Measurements from ENCODE around the gene TSPAN6. TPM values are rescaled to one million over a fixed set of nuclear protein-coding genes. Genes with fewer than 3 reads are reported as not detected.

TSPAN6 gene
- total and polyA plus RNA-seq, 10 donors: 2.9 to 20.8 (median 12.3) TPM

DNA sequence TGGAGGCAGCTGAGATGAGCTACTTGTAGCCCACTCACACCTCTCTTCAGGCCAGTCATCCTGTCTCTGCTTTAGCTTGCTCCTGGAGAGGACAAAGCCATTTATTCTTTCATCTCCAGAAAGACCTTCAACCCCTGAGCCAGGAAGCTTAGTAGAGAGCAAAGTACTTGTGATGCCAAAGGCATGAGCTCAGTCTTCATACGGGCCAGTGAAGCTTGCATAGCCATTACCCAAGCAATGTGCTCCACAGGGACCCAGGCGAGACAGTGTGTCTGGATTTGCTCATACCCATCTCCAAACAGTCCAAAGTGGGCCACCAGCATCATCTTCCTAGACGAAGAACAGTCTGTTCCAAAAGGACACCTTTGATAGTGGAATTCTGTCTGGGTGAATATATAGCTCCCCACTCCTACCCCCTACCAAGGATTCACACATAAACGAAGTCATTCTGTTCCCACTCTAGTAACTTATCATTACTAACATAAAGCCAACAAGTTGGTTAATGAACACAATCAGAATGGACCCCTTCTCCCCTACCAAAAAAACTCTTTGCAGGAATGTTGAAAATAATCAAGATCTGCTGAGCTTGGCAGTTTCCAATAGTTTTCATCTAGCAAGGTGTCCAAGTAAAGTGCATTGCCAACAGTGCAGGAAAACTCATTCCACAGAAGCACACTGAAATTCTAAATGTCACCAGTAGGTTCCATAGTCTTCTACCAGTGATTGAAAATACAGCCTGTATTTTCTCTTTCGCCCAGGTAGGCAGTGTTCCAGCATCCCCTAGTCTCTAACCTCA lies 45.2 kb downstream of the TSPAN6 start:
- no peaks in the 10 kb centered on the region for H3K4me1 ChIP-seq
- 56 to 80% (median 76%) methylated on average over 5 of the region's 5 CpGs for WGBS, 5 donors
- H3K4me3 ChIP-seq: no peak overlapping the region
- no peaks in the 10 kb centered on the region for H3K36me3 ChIP-seq
- H3K9me3 ChIP-seq: no peaks in the 10 kb centered on the region
- H3K27ac ChIP-seq: no peak overlapping the region
- no peak for TF ChIP-seq POLR2AphosphoS5 (IDR thresholded peaks at IDR 0.05)
- no peak for TF ChIP-seq POLR2A (IDR thresholded peaks at IDR 0.05)
- TF ChIP-seq, protein P1, sequence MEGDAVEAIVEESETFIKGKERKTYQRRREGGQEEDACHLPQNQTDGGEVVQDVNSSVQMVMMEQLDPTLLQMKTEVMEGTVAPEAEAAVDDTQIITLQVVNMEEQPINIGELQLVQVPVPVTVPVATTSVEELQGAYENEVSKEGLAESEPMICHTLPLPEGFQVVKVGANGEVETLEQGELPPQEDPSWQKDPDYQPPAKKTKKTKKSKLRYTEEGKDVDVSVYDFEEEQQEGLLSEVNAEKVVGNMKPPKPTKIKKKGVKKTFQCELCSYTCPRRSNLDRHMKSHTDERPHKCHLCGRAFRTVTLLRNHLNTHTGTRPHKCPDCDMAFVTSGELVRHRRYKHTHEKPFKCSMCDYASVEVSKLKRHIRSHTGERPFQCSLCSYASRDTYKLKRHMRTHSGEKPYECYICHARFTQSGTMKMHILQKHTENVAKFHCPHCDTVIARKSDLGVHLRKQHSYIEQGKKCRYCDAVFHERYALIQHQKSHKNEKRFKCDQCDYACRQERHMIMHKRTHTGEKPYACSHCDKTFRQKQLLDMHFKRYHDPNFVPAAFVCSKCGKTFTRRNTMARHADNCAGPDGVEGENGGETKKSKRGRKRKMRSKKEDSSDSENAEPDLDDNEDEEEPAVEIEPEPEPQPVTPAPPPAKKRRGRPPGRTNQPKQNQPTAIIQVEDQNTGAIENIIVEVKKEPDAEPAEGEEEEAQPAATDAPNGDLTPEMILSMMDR (IDR thresholded peaks at IDR 0.05 in 8 of 11, conservative IDR thresholded peaks at IDR 0.05 in 3 of 11): no peak
- H3K27me3 ChIP-seq (replicated peaks in 1 of 7): peaks cover 0 to 54% (median 0%) of the 10 kb centered on the region in 7 donors
- intact Hi-C loops (cut with DNase I; ENCODE audit: low total_unique reads): no loop called here
- DNase-seq: no peak

DNA sequence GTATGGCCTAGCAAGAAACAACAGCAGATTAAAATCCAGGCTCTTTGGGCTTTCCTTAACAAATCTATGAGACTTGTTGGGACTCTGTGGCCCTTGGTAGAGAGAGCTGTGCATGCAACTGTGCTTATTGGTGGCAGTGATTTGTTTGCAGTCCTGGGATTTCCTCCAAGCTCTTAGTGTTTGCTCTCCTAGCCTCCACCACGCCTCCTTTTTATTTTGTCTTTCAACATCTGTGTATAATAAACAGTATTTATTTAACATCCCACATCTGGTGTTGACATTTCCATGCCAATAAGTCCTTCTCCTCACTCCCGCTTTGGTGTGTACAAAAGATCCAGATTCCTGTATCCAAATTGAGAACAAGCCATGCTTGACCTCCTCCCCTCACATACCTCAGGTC lies 48.7 kb downstream of the TSPAN6 start:
- intact Hi-C loops (cut with DNase I; ENCODE audit: low total_unique reads): no loop called here
- TF ChIP-seq POLR2A (IDR thresholded peaks at IDR 0.05) (no peak), POLR2AphosphoS5 (IDR thresholded peaks at IDR 0.05) (no peak)
- TF ChIP-seq, protein P1 (IDR thresholded peaks at IDR 0.05 in 8 of 11, conservative IDR thresholded peaks at IDR 0.05 in 3 of 11): no peak

DNA sequence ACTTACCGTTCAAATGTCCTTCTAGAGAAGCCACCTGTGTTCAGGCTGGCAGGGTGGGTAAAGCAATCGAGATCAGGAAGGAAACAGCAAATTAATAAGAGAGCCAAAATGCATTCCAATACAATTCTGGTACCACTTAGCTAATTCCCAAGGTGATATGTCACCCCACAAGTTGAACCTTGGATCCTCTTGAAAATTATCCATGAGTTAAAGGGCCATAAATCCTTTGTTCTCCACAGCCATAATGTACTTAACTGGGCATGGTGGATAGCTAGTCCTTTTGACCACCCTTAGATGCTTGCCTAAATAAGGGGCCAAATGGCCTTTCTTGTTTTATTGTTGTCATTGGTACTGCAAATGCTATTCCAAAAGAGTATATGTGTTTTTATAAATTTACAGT lies 49.9 kb downstream of the TSPAN6 start:
- TF ChIP-seq POLR2A (IDR thresholded peaks at IDR 0.05) (no peak), POLR2AphosphoS5 (IDR thresholded peaks at IDR 0.05) (no peak)
- TF ChIP-seq, protein P1 (IDR thresholded peaks at IDR 0.05 in 8 of 11, conservative IDR thresholded peaks at IDR 0.05 in 3 of 11): no peak
- DNase-seq: no peak
- Histone ChIP-seq H3K27me3 (replicated peaks in 1 of 7) (peaks cover 0 to 30% (median 0%) of the 10 kb centered on the region in 7 donors), H3K4me3 (no peak overlapping the region), H3K36me3 (no peaks in the 10 kb centered on the region), H3K27ac (no peak overlapping the region), H3K9me3 (no peaks in the 10 kb centered on the region), H3K4me1 (no peaks in the 10 kb centered on the region)
- intact Hi-C loops (cut with DNase I; ENCODE audit: low total_unique reads): no loop called here
- WGBS, 5 donors: 30 to 54% (median 38%) methylated on average over 2 of the region's 2 CpGs

More for the DNA sequence above, 48.7 kb downstream of the TSPAN6 start:
- H3K4me3 ChIP-seq: no peak overlapping the region
- H3K36me3 ChIP-seq: no peaks in the 10 kb centered on the region
- no peak for DNase-seq
- no peak overlapping the region for H3K27ac ChIP-seq
- H3K4me1 ChIP-seq: no peaks in the 10 kb centered on the region
- 42 to 91% (median 61%) methylated on average over 2 of the region's 2 CpGs for WGBS, 5 donors
- H3K9me3 ChIP-seq: no peaks in the 10 kb centered on the region
- peaks cover 0 to 32% (median 0%) of the 10 kb centered on the region in 7 donors for H3K27me3 ChIP-seq (replicated peaks in 1 of 7)

DNA sequence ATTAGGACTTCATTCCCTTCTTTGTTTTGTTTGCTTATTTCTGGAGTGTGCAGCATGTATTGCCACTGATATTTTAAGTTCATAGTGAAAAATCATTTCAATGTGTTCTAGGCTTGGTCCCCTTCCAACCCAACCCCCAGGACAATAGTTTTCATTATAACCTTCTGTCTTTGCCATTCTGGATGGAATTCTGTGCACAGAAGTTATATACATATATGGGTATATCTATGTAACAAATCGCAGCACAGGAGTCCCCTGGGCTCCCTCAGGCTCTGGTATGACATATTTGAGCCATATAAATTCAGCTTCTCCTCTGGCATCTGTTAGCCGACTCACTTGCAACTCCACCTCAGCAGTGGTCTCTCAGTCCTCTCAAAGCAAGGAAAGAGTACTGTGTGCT lies 52.0 kb downstream of the TSPAN6 start, which contains the start of gene TNMD:
TSS of gene TNMD (plus strand) at position 326 of the 400 bp plus-strand sequence. CDS start 83 bp downstream, outside the sequence.
- no peak for DNase-seq
- H3K4me1 ChIP-seq: no peaks in the 10 kb centered on the region
- intact Hi-C loops (cut with DNase I; ENCODE audit: low total_unique reads): no loop called here
- no peaks in the 10 kb centered on the region for H3K36me3 ChIP-seq
- TF ChIP-seq, protein P1 (IDR thresholded peaks at IDR 0.05 in 8 of 11, conservative IDR thresholded peaks at IDR 0.05 in 3 of 11): no peak
- TF ChIP-seq POLR2A (IDR thresholded peaks at IDR 0.05): no peak
- 35 to 75% (median 61%) methylated on average over 2 of the region's 2 CpGs for WGBS, 5 donors
- H3K27me3 ChIP-seq (replicated peaks in 1 of 7): peaks cover 0 to 22% (median 0%) of the 10 kb centered on the region in 7 donors
- no peaks in the 10 kb centered on the region for H3K9me3 ChIP-seq
- no peak within 1 kb of the TSS for H3K27ac ChIP-seq
- H3K4me3 ChIP-seq: no peak within 1 kb of the TSS
